Trophoblast cell (in vitro differentiated cells and primary cell): Measurements from ENCODE around the gene AZU1. TPM values are rescaled to one million over a fixed set of nuclear protein-coding genes. Genes with fewer than 3 reads are reported as not detected.

ENCODE experiments used
- DNase-seq, 2 donors: peaks; one replicate each; pipeline ENCODE4 v3.0.0-alpha.2; 2016
- H2AFZ ChIP-seq: 2 replicates; pipeline ENCODE4 v1.6.1; 2013; ENCODE audit warnings: low read length, moderate library complexity, mild to moderate bottlenecking; ENCODE audit not compliant: insufficient read depth, poor library complexity
- H2AK5ac ChIP-seq: 2 replicates; pipeline ENCODE4 v1.6.1; 2013; ENCODE audit warnings: mild to moderate bottlenecking, low read length
- H2BK120ac ChIP-seq: 2 replicates; pipeline ENCODE4 v1.6.1; 2013; ENCODE audit warnings: low read length, mild to moderate bottlenecking, moderate library complexity; ENCODE audit not compliant: insufficient read depth, poor library complexity
- H2BK12ac ChIP-seq: 2 replicates; pipeline ENCODE4 v1.6.1; 2013; ENCODE audit warnings: mild to moderate bottlenecking, low read length, moderate library complexity
- H2BK5ac ChIP-seq: 2 replicates; pipeline ENCODE4 v1.6.1; 2013; ENCODE audit warnings: low read length, low read depth, moderate library complexity, mild to moderate bottlenecking; ENCODE audit not compliant: poor library complexity
- H3K14ac ChIP-seq: 2 replicates; pipeline ENCODE4 v1.6.1; 2013; ENCODE audit warnings: mild to moderate bottlenecking, low read length
- H3K18ac ChIP-seq: 2 replicates; pipeline ENCODE4 v1.6.1; 2013; ENCODE audit warnings: mild to moderate bottlenecking, low read length
- H3K23ac ChIP-seq: 2 replicates; pipeline ENCODE4 v1.6.1; 2013; ENCODE audit warnings: low read length
- H3K27ac ChIP-seq: 2 replicates; pipeline ENCODE4 v1.5.1; 2013; ENCODE audit warnings: low read depth, mild to moderate bottlenecking, inconsistent platforms, low read length, moderate library complexity
- H3K27me3 ChIP-seq: 2 replicates; pipeline ENCODE4 v1.6.1; 2013; ENCODE audit warnings: inconsistent platforms, mild to moderate bottlenecking, low read length, moderate library complexity; ENCODE audit not compliant: insufficient read depth
- H3K36me3 ChIP-seq, 2 experiments: 1 replicate in 1 of 2; 2 replicates in 1 of 2; pipeline ENCODE4 v1.6.1; 2013; ENCODE audit warnings: low read length in 2 of 2, mild to moderate bottlenecking in 2 of 2, moderate library complexity in 1 of 2; ENCODE audit not compliant: insufficient read depth in 2 of 2, control insufficient read depth in 1 of 2
- H3K4ac ChIP-seq: 2 replicates; pipeline ENCODE4 v1.6.1; 2013; ENCODE audit warnings: low read depth, mild to moderate bottlenecking, low read length, moderate library complexity
- H3K4me1 ChIP-seq, 2 experiments: 1 replicate in 1 of 2; 2 replicates in 1 of 2; pipeline ENCODE4 v1.6.1; 2013; ENCODE audit warnings: low read length in 2 of 2, mild to moderate bottlenecking in 2 of 2, moderate library complexity in 1 of 2; ENCODE audit not compliant: insufficient read depth in 2 of 2, control insufficient read depth in 1 of 2
- H3K4me2 ChIP-seq: 2 replicates; pipeline ENCODE4 v1.6.1; 2013; ENCODE audit warnings: inconsistent platforms, mild to moderate bottlenecking, low read length, moderate library complexity
- H3K4me3 ChIP-seq: 2 replicates; pipeline ENCODE4 v1.5.1; 2013; ENCODE audit warnings: mild to moderate bottlenecking, low read depth, low read length, inconsistent platforms
- H3K79me1 ChIP-seq: one replicate; pipeline ENCODE4 v1.6.1; 2013; ENCODE audit warnings: low read length
- H3K79me2 ChIP-seq: 2 replicates; pipeline ENCODE4 v1.6.1; 2013; ENCODE audit warnings: low read length, mild to moderate bottlenecking; ENCODE audit not compliant: control insufficient read depth, insufficient read depth, poor library complexity
- H3K9ac ChIP-seq: 2 replicates; pipeline ENCODE4 v1.6.1; 2013; ENCODE audit warnings: mild to moderate bottlenecking, low read length
- H3K9me3 ChIP-seq: 2 replicates; pipeline ENCODE4 v1.6.1; 2013; ENCODE audit warnings: low read depth, mild to moderate bottlenecking, control low read depth, inconsistent platforms, low read length; ENCODE audit not compliant: insufficient read depth
- H4K12ac ChIP-seq: 2 replicates; pipeline ENCODE4 v1.6.1; 2013; ENCODE audit warnings: low read depth, mild to moderate bottlenecking, low read length, moderate library complexity
- H4K8ac ChIP-seq: 2 replicates; pipeline ENCODE4 v1.6.1; 2013; ENCODE audit warnings: low read depth, mild to moderate bottlenecking, low read length, moderate library complexity
- H4K91ac ChIP-seq: one replicate; pipeline ENCODE4 v1.6.1; 2013; ENCODE audit warnings: low read depth, mild to moderate bottlenecking, low read length, moderate library complexity
- WGBS: extraction: QIAGEN DNeasy Blood & Tissue Kit; methylation state at CpG from one replicate; pipeline ENCODE4 v1.1.7; 2013; ENCODE audit warnings: missing lambda C conversion rate; ENCODE audit not compliant: insufficient read length, insufficient coverage; ENCODE audit errors: extremely low coverage; 5-methylcytosine and 5-hydroxymethylcytosine counted together
- polyA plus RNA-seq: library from polyadenylated mRNA; stranded (reverse); fragments of 200-250 nt; gene quantifications from 2 replicates; pipeline ENCODE4 v1.2.3, GENCODE V29; 2013

Gene AZU1, protein sequence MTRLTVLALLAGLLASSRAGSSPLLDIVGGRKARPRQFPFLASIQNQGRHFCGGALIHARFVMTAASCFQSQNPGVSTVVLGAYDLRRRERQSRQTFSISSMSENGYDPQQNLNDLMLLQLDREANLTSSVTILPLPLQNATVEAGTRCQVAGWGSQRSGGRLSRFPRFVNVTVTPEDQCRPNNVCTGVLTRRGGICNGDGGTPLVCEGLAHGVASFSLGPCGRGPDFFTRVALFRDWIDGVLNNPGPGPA
- polyA plus RNA-seq = 0.38 and 0.39 TPM in 2 replicates

DNA sequence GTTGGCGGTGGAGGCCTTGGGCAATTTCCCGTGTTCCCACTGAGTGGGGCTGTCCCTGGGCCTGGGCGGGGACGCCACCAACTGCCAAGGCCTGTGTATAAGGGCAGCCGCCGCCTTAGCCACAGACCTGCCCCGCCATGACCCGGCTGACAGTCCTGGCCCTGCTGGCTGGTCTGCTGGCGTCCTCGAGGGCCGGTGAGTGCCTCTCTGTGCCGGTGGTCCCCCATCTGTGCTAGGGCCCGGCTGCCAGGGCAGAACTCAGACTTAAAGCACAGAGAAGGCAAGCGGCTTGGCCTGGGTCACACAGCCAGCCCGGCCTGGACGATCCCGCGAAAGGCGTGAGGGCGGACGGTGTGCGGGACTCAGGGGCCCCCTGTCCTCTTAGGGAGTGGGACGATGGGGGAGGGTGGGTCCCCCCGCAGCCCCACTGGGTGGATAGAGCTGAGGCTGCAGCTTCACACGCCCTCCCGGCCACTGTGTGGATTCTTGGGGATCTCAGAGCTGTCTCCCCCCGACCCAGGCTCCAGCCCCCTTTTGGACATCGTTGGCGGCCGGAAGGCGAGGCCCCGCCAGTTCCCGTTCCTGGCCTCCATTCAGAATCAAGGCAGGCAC is at the start of gene AZU1:
AZU1 (plus strand) TSS at position 128 of the 612 bp plus-strand sequence; CDS start at position 138, 10 bp downstream.
- no peaks in the 10 kb centered on the region for H3K79me1 ChIP-seq
- H4K91ac ChIP-seq = no peak within 1 kb of the TSS
- no peak within 1 kb of the TSS for H3K4me2 ChIP-seq
- no peak within 1 kb of the TSS for H2BK120ac ChIP-seq
- H3K27me3 ChIP-seq = no peaks in the 10 kb centered on the region
- H3K9ac ChIP-seq = no peak within 1 kb of the TSS
- no peak within 1 kb of the TSS for H3K14ac ChIP-seq
- H2BK5ac ChIP-seq = no peak within 1 kb of the TSS
- H2AK5ac ChIP-seq = no peak within 1 kb of the TSS
- no peak within 1 kb of the TSS for H3K18ac ChIP-seq
- H2BK12ac ChIP-seq = no peak within 1 kb of the TSS
- H3K4ac ChIP-seq = no peak within 1 kb of the TSS
- peaks cover 3% of the 10 kb centered on the region for H3K9me3 ChIP-seq
- no peak for DNase-seq
- no peaks in the 10 kb centered on the region for H3K79me2 ChIP-seq
- H3K4me1 ChIP-seq = peaks cover 3 to 5% of the 10 kb centered on the region in 2 experiments
- H3K4me3 ChIP-seq = no peak within 1 kb of the TSS
- no peak within 1 kb of the TSS for H2AFZ ChIP-seq
- H3K27ac ChIP-seq = no peak within 1 kb of the TSS
- WGBS = no CpG with 5 or more reads among the region's 33 CpGs
- no peaks in the 10 kb centered on the region for H3K36me3 ChIP-seq
- H4K12ac ChIP-seq = no peak within 1 kb of the TSS
- H3K23ac ChIP-seq = no peak within 1 kb of the TSS
- H4K8ac ChIP-seq = no peak within 1 kb of the TSS

DNA sequence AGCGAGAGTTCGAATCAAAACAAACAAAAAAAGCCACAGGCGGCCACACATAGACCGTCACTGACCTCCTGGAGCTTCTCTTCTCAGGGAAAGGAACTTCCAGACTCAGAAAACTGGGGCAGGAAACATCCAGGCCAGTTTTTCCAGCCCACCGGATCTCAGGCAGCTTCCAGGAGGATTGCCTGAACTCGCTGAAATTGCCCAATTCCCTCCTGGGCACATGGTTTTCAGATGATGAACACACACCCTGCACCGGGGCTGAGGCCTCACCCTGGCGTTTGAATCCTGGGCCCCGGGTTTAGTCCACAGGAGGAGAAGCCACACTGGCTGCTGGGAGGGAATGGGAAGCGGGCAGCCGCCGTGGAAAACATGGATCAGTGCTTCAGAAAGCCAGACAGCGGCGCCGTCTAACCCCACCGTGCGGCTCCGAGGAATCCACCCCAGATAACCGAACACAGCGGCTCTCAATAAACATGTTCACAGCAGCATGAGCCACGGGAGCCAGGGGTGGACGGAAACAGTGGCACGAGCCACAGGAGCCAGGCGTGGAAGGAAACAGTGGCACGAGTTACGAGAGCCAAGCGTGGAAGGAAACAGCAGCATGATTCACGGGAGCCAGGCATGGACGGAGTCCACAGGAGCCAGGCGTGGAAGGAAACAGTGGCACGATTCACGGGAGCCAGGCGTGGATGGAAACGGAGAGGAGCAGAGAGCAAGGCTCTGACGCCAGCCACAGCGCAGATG is 48.6 kb upstream of the AZU1 start:
- Histone ChIP-seq H3K79me1 (peaks cover 27% of the 10 kb centered on the region), H4K12ac (peak overlapping the region; percentile 63), H2BK5ac (peak overlapping the region; percentile 61), H3K4me1 (peaks cover 26 to 28% of the 10 kb centered on the region in 2 experiments), H3K14ac (peak overlapping the region; percentile 82), H3K36me3 (no peaks in the 10 kb centered on the region), H4K91ac (peak overlapping the region; percentile 92), H3K4ac (peak overlapping the region; percentile 11), H2BK12ac (peak overlapping the region; percentile 95), H2AK5ac (peak overlapping the region; percentile 81), H3K27me3 (no peaks in the 10 kb centered on the region), H2AFZ (peak overlapping the region; percentile 88), H2BK120ac (peak overlapping the region; percentile 82), H3K18ac (peak overlapping the region; percentile 83), H3K9ac (no peak overlapping the region), H3K4me3 (no peak overlapping the region), H3K27ac (peak overlapping the region; percentile 45), H3K79me2 (peaks cover 10% of the 10 kb centered on the region), H3K4me2 (no peak overlapping the region), H3K23ac (no peak overlapping the region), H4K8ac (peak overlapping the region; percentile 63), H3K9me3 (no peaks in the 10 kb centered on the region)
- DNase-seq = peak; percentile 96 to 98
- WGBS = no CpG with 5 or more reads among the region's 36 CpGs

DNA sequence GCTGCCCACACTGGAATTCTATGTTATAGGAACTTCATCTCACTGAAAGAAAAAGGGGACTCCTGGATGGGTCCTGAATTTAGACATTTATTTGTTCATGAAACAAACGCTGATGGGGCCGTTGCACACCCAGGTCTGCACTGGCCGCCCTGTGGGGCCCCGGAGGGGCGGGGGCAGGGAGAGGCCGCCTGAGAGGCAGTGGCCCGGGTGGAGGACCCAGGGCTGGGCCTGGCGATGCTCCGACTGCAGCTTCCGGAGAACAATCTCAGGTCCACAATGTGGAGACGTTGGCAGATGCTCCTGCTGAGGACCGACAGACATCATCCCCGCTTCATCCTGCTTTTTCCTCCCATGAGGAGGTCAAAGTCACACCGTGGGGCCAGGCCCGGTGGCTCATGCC is 46.7 kb upstream of the AZU1 start:
- H3K9me3 ChIP-seq = no peaks in the 10 kb centered on the region
- no peaks in the 10 kb centered on the region for H3K27me3 ChIP-seq
- DNase-seq = no peak
- H3K4me3 ChIP-seq = no peak overlapping the region
- H3K4me2 ChIP-seq = no peak overlapping the region
- peak overlapping the region; percentile 81 for H2AK5ac ChIP-seq
- H2AFZ ChIP-seq = no peak overlapping the region
- peaks cover 10% of the 10 kb centered on the region for H3K79me2 ChIP-seq
- peak overlapping the region; percentile 6 for H3K14ac ChIP-seq
- no peak overlapping the region for H3K9ac ChIP-seq
- H4K12ac ChIP-seq = no peak overlapping the region
- H4K91ac ChIP-seq = peak overlapping the region; percentile 20
- H2BK5ac ChIP-seq = no peak overlapping the region
- no CpG with 5 or more reads among the region's 15 CpGs for whole genome bisulfite sequencing
- H3K27ac ChIP-seq = no peak overlapping the region
- H3K36me3 ChIP-seq = no peaks in the 10 kb centered on the region
- H3K18ac ChIP-seq = peak overlapping the region; percentile 3
- H3K4ac ChIP-seq = peak overlapping the region; percentile 6
- no peak overlapping the region for H2BK120ac ChIP-seq
- H3K79me1 ChIP-seq = peaks cover 27% of the 10 kb centered on the region
- peak overlapping the region; percentile 83 for H2BK12ac ChIP-seq
- no peak overlapping the region for H3K23ac ChIP-seq
- H4K8ac ChIP-seq = no peak overlapping the region
- peaks cover 26 to 28% of the 10 kb centered on the region in 2 experiments for H3K4me1 ChIP-seq

DNA sequence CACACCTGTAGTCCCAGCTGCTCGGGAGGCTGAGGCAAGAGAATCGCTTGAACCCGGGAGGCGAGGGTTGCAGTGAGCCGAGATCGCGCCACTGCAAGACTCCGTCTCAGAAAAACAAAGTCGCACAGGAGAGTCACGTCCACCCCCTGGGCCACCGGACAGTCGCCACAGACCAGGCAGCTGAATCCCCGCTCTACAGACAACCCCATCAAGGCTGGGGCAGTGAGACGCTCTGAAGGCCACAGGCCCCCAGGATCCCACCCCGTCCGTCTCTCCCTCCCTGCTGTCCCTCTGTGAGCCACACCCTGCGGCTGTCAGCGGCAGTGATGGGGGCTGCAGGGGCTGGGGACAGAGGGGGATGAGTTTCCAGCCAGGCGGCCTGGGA is 45.8 kb upstream of the AZU1 start:
- H3K27ac ChIP-seq = peak overlapping the region; percentile 95

More for the DNA sequence above, 45.8 kb upstream of the AZU1 start:
- no peak overlapping the region for H3K23ac ChIP-seq
- H2AK5ac ChIP-seq = peak overlapping the region; percentile 38
- H2AFZ ChIP-seq = peak overlapping the region; percentile 11
- no peaks in the 10 kb centered on the region for H3K9me3 ChIP-seq
- H3K36me3 ChIP-seq = no peaks in the 10 kb centered on the region
- H3K18ac ChIP-seq = peak overlapping the region; percentile 70
- H3K79me1 ChIP-seq = peaks cover 27% of the 10 kb centered on the region
- H2BK12ac ChIP-seq = peak overlapping the region; percentile 84
- H4K12ac ChIP-seq = peak overlapping the region; percentile 6
- H4K91ac ChIP-seq = peak overlapping the region; percentile 84
- no CpG with 5 or more reads among the region's 19 CpGs for WGBS
- H4K8ac ChIP-seq = peak overlapping the region; percentile 22
- H3K27me3 ChIP-seq = no peaks in the 10 kb centered on the region
- H3K4me3 ChIP-seq = no peak overlapping the region
- peak overlapping the region; percentile 49 for H2BK5ac ChIP-seq
- peaks cover 26 to 28% of the 10 kb centered on the region in 2 experiments for H3K4me1 ChIP-seq
- H2BK120ac ChIP-seq = peak overlapping the region; percentile 93
- no peak overlapping the region for H3K9ac ChIP-seq
- peaks cover 10% of the 10 kb centered on the region for H3K79me2 ChIP-seq
- H3K14ac ChIP-seq = peak overlapping the region; percentile 55
- peak overlapping the region; percentile 62 for H3K4me2 ChIP-seq
- no peak for DNase-seq
- H3K4ac ChIP-seq = peak overlapping the region; percentile 49
